GM19238 (cell line): ENCODE data around the gene DNAH12.
"Not testable (repeated sequence)": the region's sequence is repeated elsewhere in the genome, so short reads cannot be mapped to it uniquely, and the experiment has no call there.

Experiments
- DNase-seq: peaks from one replicate; pipeline ENCODE4 v3.0.0; 2011; ENCODE audit warnings: low spot score; ENCODE audit not compliant: insufficient read length

Gene DNAH12

GRCh38 chr3:57518276-57518915 is 25.7 kb downstream of the DNAH12 start:
- DNase-seq, result no peak

GRCh38 chr3:57512166-57512565 is 32.0 kb downstream of the DNAH12 start:
- no peak for DNase-seq

- no peak for DNase-seq
Observed at GRCh38 chr3:57505901-57506300, 38.2 kb downstream of the DNAH12 start.

GRCh38 chr3:57500506-57500905 is 43.6 kb downstream of the DNAH12 start:
- no peak for DNase-seq

- DNase-seq, result no peak
Observed at GRCh38 chr3:57497904-57498303, 46.2 kb downstream of the DNAH12 start.

GRCh38 chr3:57484563-57484962 is 59.6 kb downstream of the DNAH12 start:
- DNase-seq, result no peak

- DNase-seq, result not testable (repeated sequence)
Observed at GRCh38 chr3:57477193-57477592, 67.0 kb downstream of the DNAH12 start.

- DNase-seq, result no peak
Observed at GRCh38 chr3:57464801-57465200, 79.3 kb downstream of the DNAH12 start.

GRCh38 chr3:57464011-57464410 is 80.1 kb downstream of the DNAH12 start:
- DNase-seq, result no peak

GRCh38 chr3:57451150-57451846 is 92.8 kb downstream of the DNAH12 start:
- DNase-seq, result no peak

GRCh38 chr3:57449276-57449847 is 94.8 kb downstream of the DNAH12 start:
- not testable (repeated sequence) for DNase-seq

- not testable (repeated sequence) for DNase-seq
Observed at GRCh38 chr3:57448489-57448888, 95.7 kb downstream of the DNAH12 start.

- DNase-seq, result no peak
Observed at GRCh38 chr3:57446318-57446841, 97.8 kb downstream of the DNAH12 start.

GRCh38 chr3:57444469-57444868 is 99.7 kb downstream of the DNAH12 start:
- no peak for DNase-seq

- not testable (repeated sequence) for DNase-seq
Observed at GRCh38 chr3:57440144-57440543, 104.0 kb downstream of the DNAH12 start.

GRCh38 chr3:57438460-57438859 is 105.7 kb downstream of the DNAH12 start:
- DNase-seq, result not testable (repeated sequence)

- DNase-seq, result no peak
Observed at GRCh38 chr3:57436195-57436761, 107.9 kb downstream of the DNAH12 start.

GRCh38 chr3:57434041-57434440 is 110.1 kb downstream of the DNAH12 start:
- DNase-seq, result no peak

GRCh38 chr3:57423335-57423734 is 120.8 kb downstream of the DNAH12 start:
- no peak for DNase-seq

GRCh38 chr3:57421336-57421735 is 122.8 kb downstream of the DNAH12 start:
- DNase-seq, result no peak

GRCh38 chr3:57420001-57420400 is 124.1 kb downstream of the DNAH12 start:
- DNase-seq, result no peak

GRCh38 chr3:57411715-57412114 is 132.4 kb downstream of the DNAH12 start:
- no peak for DNase-seq
